ENCODE data around the gene CRIP1. TPM values are rescaled to one million over a fixed set of nuclear protein-coding genes. Genes with fewer than 3 reads are reported as not detected.

Gene CRIP1
- total RNA-seq, 1 experiment from 2014 or later, result 6.9 TPM

DNA sequence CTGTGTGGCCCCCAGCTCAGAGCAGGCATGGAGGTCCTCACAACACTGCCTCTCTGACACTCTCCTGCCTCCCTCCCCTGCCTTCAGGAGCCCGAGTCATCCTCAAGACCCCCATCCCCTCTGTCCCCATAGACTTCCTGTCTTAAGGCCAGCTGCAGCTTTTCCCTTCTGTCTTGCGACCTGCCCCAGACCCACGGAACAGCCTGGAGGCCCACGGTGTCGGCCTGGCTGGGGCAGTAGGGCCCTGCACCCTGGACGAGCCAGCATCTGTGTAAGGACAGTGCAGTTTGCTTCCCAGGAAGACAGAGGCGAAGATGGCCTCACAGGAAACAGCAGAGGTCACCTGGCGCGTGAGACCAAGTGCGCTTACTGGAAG, 14.0 kb downstream of the CRIP1 start:
- Histone ChIP-seq H3K27ac (ENCODE audit: insufficient read length, low read depth, low read length) (no peak overlapping the region), H4K8ac (replicated peaks; ENCODE audit: insufficient read length, low read depth, low read length) (no peak overlapping the region), H2BK5ac (ENCODE audit: insufficient read length, low read length) (no peak overlapping the region), H3K9ac (ENCODE audit: extremely low read depth, insufficient read length, low read length) (no peak overlapping the region), H3K79me2 (ENCODE audit: insufficient read depth, low read length) (no peaks in the 10 kb centered on the region), H3K79me1 (ENCODE audit: insufficient read depth, low read depth, low read length, poor library complexity, severe bottlenecking) (no peaks in the 10 kb centered on the region), H3K4ac (ENCODE audit: low read depth, low read length) (no peak overlapping the region), H4K5ac (ENCODE audit: insufficient read length, low read depth, low read length) (no peak overlapping the region), H3K23ac (ENCODE audit: insufficient read length, low read depth, low read length) (no peak overlapping the region), H3K18ac (ENCODE audit: insufficient read length, low read depth, low read length) (no peak overlapping the region), H3K9me3 (ENCODE audit: control insufficient read depth, low read depth, low read length) (no peaks in the 10 kb centered on the region), H2BK20ac (ENCODE audit: low read depth, low read length, poor library complexity, severe bottlenecking) (no peak overlapping the region), H3K27me3 (ENCODE audit: insufficient read depth, low read length) (no peaks in the 10 kb centered on the region), H4K20me1 (ENCODE audit: control insufficient read depth, insufficient read depth, insufficient read length) (no peaks in the 10 kb centered on the region), H3K4me1 (ENCODE audit: insufficient read depth, low read length) (no peaks in the 10 kb centered on the region), H2BK12ac (ENCODE audit: insufficient read length, low read depth, low read length) (no peak overlapping the region), H2BK15ac (ENCODE audit: low read depth, low read length) (no peak overlapping the region), H3T11ph (ENCODE audit: low read length) (no peak overlapping the region), H3K4me2 (ENCODE audit: insufficient read depth, insufficient read length, low read length) (no peak overlapping the region), H3K56ac (ENCODE audit: insufficient read length, low read depth, low read length) (no peak overlapping the region), H2BK120ac (ENCODE audit: low read depth, low read length, poor library complexity, severe bottlenecking) (no peak overlapping the region), H2AFZ (ENCODE audit: low read length) (no peak overlapping the region), H2AK5ac (ENCODE audit: insufficient read length, low read length) (no peak overlapping the region), H3K23me2 (ENCODE audit: insufficient read length, low read depth, low read length, poor library complexity, severe bottlenecking) (peaks cover 2% of the 10 kb centered on the region), H4K91ac (ENCODE audit: insufficient read length, low read depth, low read length) (no peak overlapping the region), H3K14ac (ENCODE audit: insufficient read depth, low read length) (no peak overlapping the region; the same call in 1 of the 2 replicates)
- no CpG with 5 or more reads among the region's 10 CpGs for WGBS (ENCODE audit: extremely low coverage, insufficient read length, low lambda C conversion rate)
- peaks cover 2% of the 10 kb centered on the region; the same call in 1 of the 2 replicates for H3K27me3 Mint-ChIP-seq (ENCODE audit: low read depth)
- H3K36me3 Mint-ChIP-seq (ENCODE audit: insufficient read depth in 1 of 3, low read depth in 3 of 3), result no peaks in the 10 kb centered on the region; a peak in 1 of 7 replicates
- TF ChIP-seq, protein P1, sequence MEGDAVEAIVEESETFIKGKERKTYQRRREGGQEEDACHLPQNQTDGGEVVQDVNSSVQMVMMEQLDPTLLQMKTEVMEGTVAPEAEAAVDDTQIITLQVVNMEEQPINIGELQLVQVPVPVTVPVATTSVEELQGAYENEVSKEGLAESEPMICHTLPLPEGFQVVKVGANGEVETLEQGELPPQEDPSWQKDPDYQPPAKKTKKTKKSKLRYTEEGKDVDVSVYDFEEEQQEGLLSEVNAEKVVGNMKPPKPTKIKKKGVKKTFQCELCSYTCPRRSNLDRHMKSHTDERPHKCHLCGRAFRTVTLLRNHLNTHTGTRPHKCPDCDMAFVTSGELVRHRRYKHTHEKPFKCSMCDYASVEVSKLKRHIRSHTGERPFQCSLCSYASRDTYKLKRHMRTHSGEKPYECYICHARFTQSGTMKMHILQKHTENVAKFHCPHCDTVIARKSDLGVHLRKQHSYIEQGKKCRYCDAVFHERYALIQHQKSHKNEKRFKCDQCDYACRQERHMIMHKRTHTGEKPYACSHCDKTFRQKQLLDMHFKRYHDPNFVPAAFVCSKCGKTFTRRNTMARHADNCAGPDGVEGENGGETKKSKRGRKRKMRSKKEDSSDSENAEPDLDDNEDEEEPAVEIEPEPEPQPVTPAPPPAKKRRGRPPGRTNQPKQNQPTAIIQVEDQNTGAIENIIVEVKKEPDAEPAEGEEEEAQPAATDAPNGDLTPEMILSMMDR (conservative IDR thresholded peaks at IDR 0.05), result no peak
- no peak for DNase-seq
- peak overlapping the region in 2 of 3 experiments; percentile 50 to 75; a peak in 1 of 7 replicates for H3K27ac Mint-ChIP-seq
- peaks cover 0 to 4% of the 10 kb centered on the region in 2 experiments; a peak in 2 of 4 replicates for H3K4me1 Mint-ChIP-seq
- H3K4me3 Mint-ChIP-seq, result no peak overlapping the region
- H3K9me3 Mint-ChIP-seq, result peaks cover 0 to 4% of the 10 kb centered on the region in 2 experiments; a peak in 1 of 5 replicates
